Neuron (in vitro differentiated cells): ENCODE results near the gene WDR5.

Experiments
- H2AFZ ChIP-seq: one replicate; pipeline ENCODE4 v1.6.1; 2013; ENCODE audit warnings: low read depth, mild to moderate bottlenecking, inconsistent platforms, low read length, moderate library complexity
- H3K27me3 ChIP-seq: one replicate; pipeline ENCODE4 v1.6.1; 2013; ENCODE audit warnings: low read length; ENCODE audit not compliant: insufficient read depth
- H3K36me3 ChIP-seq: one replicate; pipeline ENCODE4 v1.6.1; 2013; ENCODE audit warnings: low read length; ENCODE audit not compliant: insufficient read depth
- H3K4me1 ChIP-seq: one replicate; pipeline ENCODE4 v1.6.1; 2013; ENCODE audit warnings: low read length; ENCODE audit not compliant: insufficient read depth
- H3K4me3 ChIP-seq: 2 replicates; pipeline ENCODE4 v1.5.1; 2013; ENCODE audit warnings: mild to moderate bottlenecking, low read length, moderate library complexity
- H3K9me3 ChIP-seq: one replicate; pipeline ENCODE4 v1.6.1; 2013; ENCODE audit warnings: low read length

The WDR5 gene

DNA sequence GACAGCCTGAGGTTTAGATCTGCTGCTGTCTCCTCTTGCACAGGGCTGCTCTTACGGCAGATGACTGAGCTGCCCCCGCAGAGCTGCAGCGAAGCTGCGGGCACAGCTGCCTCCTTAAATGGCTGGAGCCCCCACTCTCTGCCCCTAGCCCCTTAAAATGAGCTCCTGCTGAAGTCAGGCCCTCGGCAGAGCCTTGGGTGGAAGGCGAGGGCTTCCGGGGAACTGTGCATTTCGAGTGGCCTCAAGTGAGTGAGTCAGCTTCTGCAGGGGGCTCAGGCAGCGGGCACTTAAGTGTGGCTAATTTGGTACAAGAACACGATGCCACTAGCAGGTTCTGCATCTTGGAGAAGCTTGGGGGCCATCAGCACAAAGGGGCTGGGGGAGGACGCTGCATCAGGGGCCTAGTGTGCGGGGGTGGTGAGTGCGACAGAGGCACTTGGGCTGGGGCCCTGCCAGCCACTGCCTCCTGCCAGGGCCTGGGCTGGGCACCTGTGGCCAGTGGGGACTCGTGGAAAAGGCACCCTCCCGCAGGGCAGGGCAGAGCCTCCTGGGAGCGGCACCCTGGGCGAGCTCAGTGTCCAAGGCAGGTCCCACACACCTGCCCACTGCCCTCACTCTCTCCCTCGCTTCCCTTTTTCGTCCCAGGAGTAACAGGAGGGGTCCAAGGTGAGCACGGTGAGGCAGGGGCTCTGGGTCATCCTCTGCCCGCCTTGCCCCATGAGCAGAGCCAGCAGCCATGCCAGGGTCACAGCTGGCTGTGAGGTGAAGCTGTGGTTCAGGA, 57.3 kb downstream of the WDR5 start:
- Histone ChIP-seq H2AFZ (no peak overlapping the region), H3K9me3 (no peaks in the 10 kb centered on the region), H3K27me3 (peaks cover 33% of the 10 kb centered on the region), H3K4me1 (peaks cover 9% of the 10 kb centered on the region), H3K4me3 (no peak overlapping the region), H3K36me3 (no peaks in the 10 kb centered on the region)

- Histone ChIP-seq H3K27me3 (peaks cover 28% of the 10 kb centered on the region), H3K9me3 (no peaks in the 10 kb centered on the region), H2AFZ (no peak overlapping the region), H3K4me1 (peaks cover 8% of the 10 kb centered on the region), H3K36me3 (no peaks in the 10 kb centered on the region), H3K4me3 (no peak overlapping the region)
These were observed 58.1 kb downstream of the WDR5 start for GRCh38 chr9:134193912-134194535.

- no peaks in the 10 kb centered on the region for H3K4me1 ChIP-seq
- no peak overlapping the region for H2AFZ ChIP-seq
- peaks cover 21% of the 10 kb centered on the region for H3K27me3 ChIP-seq
- no peaks in the 10 kb centered on the region for H3K36me3 ChIP-seq
- H3K9me3 ChIP-seq: no peaks in the 10 kb centered on the region
- H3K4me3 ChIP-seq: no peak overlapping the region
These were observed 59.7 kb downstream of the WDR5 start for GRCh38 chr9:134195558-134195957.

GRCh38 chr9:134196911-134197310, 61.0 kb downstream of the WDR5 start:
- no peaks in the 10 kb centered on the region for H3K36me3 ChIP-seq
- H3K27me3 ChIP-seq: peaks cover 21% of the 10 kb centered on the region
- H3K9me3 ChIP-seq: no peaks in the 10 kb centered on the region
- H3K4me3 ChIP-seq: no peak overlapping the region
- H2AFZ ChIP-seq: no peak overlapping the region
- no peaks in the 10 kb centered on the region for H3K4me1 ChIP-seq

DNA sequence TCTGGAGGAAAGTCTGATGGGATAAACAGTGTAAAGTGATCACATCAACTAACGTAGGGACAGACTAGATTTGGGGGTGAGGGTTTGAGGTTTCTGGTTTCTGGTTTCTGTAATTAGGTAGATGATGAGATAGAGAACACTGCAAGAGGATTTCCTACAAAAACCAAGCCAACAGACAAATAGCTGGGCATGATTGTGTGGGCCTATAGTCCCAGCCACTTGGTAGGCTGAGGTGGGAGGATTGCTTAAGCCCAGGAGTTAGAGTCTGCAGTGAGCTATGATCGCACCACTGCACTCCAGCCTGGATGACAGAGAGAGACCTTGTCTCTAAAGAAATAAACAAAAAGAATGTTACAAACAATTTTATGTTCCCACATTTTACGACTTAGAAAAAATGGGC, 62.9 kb downstream of the WDR5 start:
- Histone ChIP-seq H3K27me3 (peaks cover 9% of the 10 kb centered on the region), H3K4me3 (no peak overlapping the region), H3K36me3 (no peaks in the 10 kb centered on the region), H2AFZ (no peak overlapping the region), H3K9me3 (no peaks in the 10 kb centered on the region), H3K4me1 (no peaks in the 10 kb centered on the region)

GRCh38 chr9:134200730-134201129, 64.8 kb downstream of the WDR5 start:
- Histone ChIP-seq H3K9me3 (peaks cover 2% of the 10 kb centered on the region), H3K4me3 (no peak overlapping the region), H3K36me3 (no peaks in the 10 kb centered on the region), H3K4me1 (peaks cover 9% of the 10 kb centered on the region), H3K27me3 (peaks cover 3% of the 10 kb centered on the region), H2AFZ (no peak overlapping the region)

- no peak overlapping the region for H2AFZ ChIP-seq
- no peaks in the 10 kb centered on the region for H3K36me3 ChIP-seq
- no peak overlapping the region for H3K4me3 ChIP-seq
- no peaks in the 10 kb centered on the region for H3K27me3 ChIP-seq
- H3K4me1 ChIP-seq: peaks cover 18% of the 10 kb centered on the region
- H3K9me3 ChIP-seq: peaks cover 2% of the 10 kb centered on the region
These were observed 67.3 kb downstream of the WDR5 start for GRCh38 chr9:134203224-134203623.

- Histone ChIP-seq H3K36me3 (no peaks in the 10 kb centered on the region), H3K4me1 (peaks cover 18% of the 10 kb centered on the region), H3K9me3 (peaks cover 2% of the 10 kb centered on the region)
These were observed 68.2 kb downstream of the WDR5 start for GRCh38 chr9:134204041-134204440.

DNA sequence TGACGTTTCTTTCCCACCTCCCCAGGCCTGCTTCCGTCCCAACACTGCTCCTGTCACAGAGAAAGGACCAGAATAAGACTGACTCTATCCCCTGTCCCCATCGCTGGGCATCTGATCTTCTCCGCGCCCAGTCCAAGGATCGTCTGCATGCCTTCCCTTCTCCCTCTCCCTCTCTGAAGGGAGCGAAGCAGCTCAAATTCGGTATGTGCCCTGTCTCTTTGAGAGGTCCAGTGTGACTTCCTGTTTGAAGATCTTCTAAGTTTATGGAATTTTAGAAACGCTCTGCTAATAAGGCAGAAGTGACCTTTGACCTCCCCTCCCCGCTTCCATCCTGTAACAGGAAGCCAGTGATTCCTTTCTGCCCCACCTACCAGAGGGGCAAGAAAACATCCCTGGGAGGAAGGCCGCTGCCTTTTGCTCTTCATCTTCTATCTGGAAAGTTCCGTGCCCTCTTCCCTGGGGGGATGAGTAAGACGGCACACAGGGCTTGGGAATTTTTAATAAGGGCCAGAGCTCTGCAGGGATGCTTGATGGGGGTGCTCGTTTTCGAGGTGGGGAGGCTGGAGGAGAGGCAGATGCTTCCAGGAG, 69.2 kb downstream of the WDR5 start:
- Histone ChIP-seq H3K9me3 (peaks cover 2% of the 10 kb centered on the region), H2AFZ (no peak overlapping the region), H3K27me3 (no peaks in the 10 kb centered on the region), H3K36me3 (no peaks in the 10 kb centered on the region), H3K4me3 (no peak overlapping the region), H3K4me1 (peaks cover 18% of the 10 kb centered on the region)

More at GRCh38 chr9:134204041-134204440, 68.2 kb downstream of the WDR5 start:
- no peak overlapping the region for H2AFZ ChIP-seq
- H3K27me3 ChIP-seq: no peaks in the 10 kb centered on the region
- H3K4me3 ChIP-seq: no peak overlapping the region

DNA sequence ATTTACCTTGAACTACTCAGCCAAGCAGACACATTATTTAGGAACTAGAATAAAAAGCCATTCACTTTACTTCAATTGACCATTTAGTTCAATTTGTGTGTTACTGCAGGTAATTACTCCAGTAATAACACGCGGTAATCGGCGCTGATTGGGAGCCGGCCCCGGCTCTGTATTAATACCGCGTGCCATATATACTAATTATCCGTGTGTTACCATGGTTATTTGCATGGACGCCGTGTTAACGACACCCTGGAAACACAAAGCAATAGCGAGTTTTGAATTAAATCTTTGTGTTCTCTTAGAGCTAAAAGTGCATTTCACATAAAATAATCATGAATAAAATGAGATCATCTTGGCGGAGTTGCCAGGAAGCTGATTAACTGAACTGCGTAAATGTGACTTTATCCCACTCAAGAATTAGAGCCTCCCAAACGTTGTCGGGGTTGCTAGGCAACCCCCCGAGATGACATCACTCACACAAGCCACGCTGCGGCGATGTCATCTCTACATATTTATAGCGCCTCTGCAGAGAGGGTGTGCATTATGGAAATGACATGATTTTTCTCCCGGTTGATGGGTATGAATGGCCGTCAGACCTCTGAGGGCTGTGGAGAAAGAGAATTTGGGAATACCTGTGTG, 69.9 kb downstream of the WDR5 start:
- H3K36me3 ChIP-seq: no peaks in the 10 kb centered on the region
- H3K4me3 ChIP-seq: no peak overlapping the region
- H3K4me1 ChIP-seq: peaks cover 18% of the 10 kb centered on the region
- peaks cover 2% of the 10 kb centered on the region for H3K9me3 ChIP-seq
- no peaks in the 10 kb centered on the region for H3K27me3 ChIP-seq
- H2AFZ ChIP-seq: no peak overlapping the region

GRCh38 chr9:134206311-134207300, 70.7 kb downstream of the WDR5 start:
- Histone ChIP-seq H3K36me3 (no peaks in the 10 kb centered on the region), H3K4me3 (no peak overlapping the region), H3K4me1 (peaks cover 18% of the 10 kb centered on the region), H3K9me3 (peaks cover 2% of the 10 kb centered on the region), H3K27me3 (no peaks in the 10 kb centered on the region), H2AFZ (no peak overlapping the region)

DNA sequence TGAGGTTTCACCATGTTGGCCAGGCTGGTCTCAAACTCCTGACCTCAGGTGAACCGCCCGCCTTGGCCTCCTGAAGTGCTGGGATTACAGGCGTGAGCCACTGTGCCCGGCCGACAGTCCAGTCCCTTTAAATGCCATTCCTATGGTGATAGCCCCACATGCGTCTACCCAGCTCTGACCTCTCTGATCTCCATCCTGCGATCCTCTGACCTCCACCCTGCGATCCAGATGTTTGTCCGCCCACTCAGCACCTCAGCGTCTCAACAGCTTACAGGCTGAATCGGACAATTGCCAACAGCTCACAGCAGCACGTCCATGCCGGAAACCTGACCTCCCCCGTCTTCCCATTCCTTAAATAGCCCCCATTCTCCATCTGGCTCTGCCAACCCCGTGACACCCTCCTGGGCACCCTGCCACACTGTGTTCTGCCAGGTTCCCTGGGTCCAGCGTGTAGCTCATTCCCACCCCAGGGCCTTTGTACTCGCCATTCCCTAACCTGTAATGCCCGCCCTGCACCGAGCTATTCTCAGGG, 72.5 kb downstream of the WDR5 start:
- no peaks in the 10 kb centered on the region for H3K27me3 ChIP-seq
- H2AFZ ChIP-seq: no peak overlapping the region
- H3K9me3 ChIP-seq: peaks cover 2% of the 10 kb centered on the region
- H3K4me3 ChIP-seq: no peak overlapping the region
- H3K36me3 ChIP-seq: no peaks in the 10 kb centered on the region
- H3K4me1 ChIP-seq: peaks cover 20% of the 10 kb centered on the region
